Glutamatergic neuron (in vitro differentiated cells): ENCODE data around the gene CCL27. TPM values are rescaled to one million over a fixed set of nuclear protein-coding genes. Genes with fewer than 3 reads are reported as not detected.

ENCODE experiments used
- DNase-seq: peaks from one replicate; pipeline ENCODE4 v3.0.0; 2022
- H3K27ac Mint-ChIP-seq: one replicate; pipeline ENCODE4 v1.8.0; 2020; ENCODE audit warnings: mild to moderate bottlenecking, mixed read lengths, inconsistent platforms; ENCODE audit not compliant: unreplicated experiment
- H3K27me3 Mint-ChIP-seq: one replicate; pipeline ENCODE4 v1.8.0; 2020; ENCODE audit warnings: mild to moderate bottlenecking, moderate library complexity, mixed read lengths, inconsistent platforms; ENCODE audit not compliant: unreplicated experiment
- H3K36me3 Mint-ChIP-seq: one replicate; pipeline ENCODE4 v1.8.0; 2020; ENCODE audit warnings: mild to moderate bottlenecking, mixed read lengths, inconsistent platforms; ENCODE audit not compliant: unreplicated experiment
- H3K4me1 Mint-ChIP-seq: one replicate; pipeline ENCODE4 v1.8.0; 2020; ENCODE audit warnings: mild to moderate bottlenecking, low read depth, mixed read lengths, inconsistent platforms; ENCODE audit not compliant: unreplicated experiment
- H3K4me3 Mint-ChIP-seq: one replicate; pipeline ENCODE4 v1.8.0; 2020; ENCODE audit warnings: mild to moderate bottlenecking, mixed read lengths, inconsistent platforms; ENCODE audit not compliant: unreplicated experiment
- H3K9me3 Mint-ChIP-seq: one replicate; pipeline ENCODE4 v1.8.0; 2020; ENCODE audit warnings: mild to moderate bottlenecking, moderate library complexity, mixed read lengths, inconsistent platforms; ENCODE audit not compliant: unreplicated experiment
- long read RNA-seq: library from polyadenylated mRNA; unstranded; transcript quantifications from one replicate; pipeline ENCODE4 v2.0.0, GENCODE V29; 2020; ENCODE audit not compliant: unreplicated experiment
- total RNA-seq: library from RNA; stranded (reverse); fragmentation: NEBNext Ultra II Directional; extraction: Animal tissue kit (Norgen Biotek cat#: 25700); gene quantifications from one replicate; pipeline ENCODE4 v1.2.1, GENCODE V29; 2021; ENCODE audit not compliant: unreplicated experiment
- TF ChIP-seq, protein P1 (sequence below): fragments of 200-600 bp; sonication (generic); IDR thresholded peaks from one replicate; pipeline ENCODE4 v1.5.0; 2021; ENCODE audit not compliant: partially characterized antibody, unreplicated experiment

CCL27 gene, protein sequence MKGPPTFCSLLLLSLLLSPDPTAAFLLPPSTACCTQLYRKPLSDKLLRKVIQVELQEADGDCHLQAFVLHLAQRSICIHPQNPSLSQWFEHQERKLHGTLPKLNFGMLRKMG
- 1.7 TPM for total RNA-seq
- long read RNA-seq, result 0 reads

DNA sequence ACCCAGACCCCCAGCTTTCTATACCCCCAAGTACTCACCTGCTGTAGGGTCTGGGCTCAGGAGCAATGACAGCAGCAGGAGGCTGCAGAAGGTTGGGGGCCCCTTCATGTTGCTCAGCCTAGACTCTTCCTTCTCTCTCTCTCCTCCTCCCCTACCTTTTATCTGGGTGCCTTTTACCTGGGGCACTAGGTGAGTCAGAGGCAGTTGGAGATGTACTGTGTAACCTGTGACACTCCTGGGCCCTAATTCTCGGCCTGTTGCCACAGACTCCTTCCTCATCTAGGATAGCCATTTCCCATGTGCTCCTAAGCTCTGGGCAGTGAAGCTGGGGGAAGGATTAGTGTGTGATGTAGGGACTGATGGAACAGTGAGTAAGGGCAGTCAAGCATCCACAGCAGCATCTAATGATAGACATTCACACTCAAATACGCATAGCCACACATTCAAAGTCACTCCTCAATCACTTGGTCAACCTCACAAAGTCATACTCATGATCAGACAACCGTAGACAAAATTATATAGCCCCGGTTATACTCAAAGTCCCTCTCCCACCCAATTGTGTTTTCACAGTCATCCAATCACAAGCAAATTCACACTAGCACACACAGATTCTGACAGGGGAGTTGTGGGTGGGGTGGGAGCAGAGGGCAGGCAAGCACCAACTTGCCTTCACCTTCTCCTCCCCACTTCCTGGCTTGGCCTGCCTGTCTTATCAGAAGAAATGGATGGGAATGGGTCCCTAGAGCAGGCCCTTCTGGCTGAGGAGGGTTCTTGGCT lies at the start of gene CCL27:
TSS of gene CCL27 (minus strand) at position 132 of the 777 bp plus-strand sequence. CDS start at position 108, 24 bp downstream.
- Mint-ChIP-seq H3K4me1 (peaks cover 10% of the 10 kb centered on the region), H3K4me3 (no peak within 1 kb of the TSS), H3K27ac (no peak within 1 kb of the TSS), H3K36me3 (no peaks in the 10 kb centered on the region), H3K27me3 (peaks cover 7% of the 10 kb centered on the region), H3K9me3 (peaks cover 8% of the 10 kb centered on the region)
- TF ChIP-seq, protein P1, sequence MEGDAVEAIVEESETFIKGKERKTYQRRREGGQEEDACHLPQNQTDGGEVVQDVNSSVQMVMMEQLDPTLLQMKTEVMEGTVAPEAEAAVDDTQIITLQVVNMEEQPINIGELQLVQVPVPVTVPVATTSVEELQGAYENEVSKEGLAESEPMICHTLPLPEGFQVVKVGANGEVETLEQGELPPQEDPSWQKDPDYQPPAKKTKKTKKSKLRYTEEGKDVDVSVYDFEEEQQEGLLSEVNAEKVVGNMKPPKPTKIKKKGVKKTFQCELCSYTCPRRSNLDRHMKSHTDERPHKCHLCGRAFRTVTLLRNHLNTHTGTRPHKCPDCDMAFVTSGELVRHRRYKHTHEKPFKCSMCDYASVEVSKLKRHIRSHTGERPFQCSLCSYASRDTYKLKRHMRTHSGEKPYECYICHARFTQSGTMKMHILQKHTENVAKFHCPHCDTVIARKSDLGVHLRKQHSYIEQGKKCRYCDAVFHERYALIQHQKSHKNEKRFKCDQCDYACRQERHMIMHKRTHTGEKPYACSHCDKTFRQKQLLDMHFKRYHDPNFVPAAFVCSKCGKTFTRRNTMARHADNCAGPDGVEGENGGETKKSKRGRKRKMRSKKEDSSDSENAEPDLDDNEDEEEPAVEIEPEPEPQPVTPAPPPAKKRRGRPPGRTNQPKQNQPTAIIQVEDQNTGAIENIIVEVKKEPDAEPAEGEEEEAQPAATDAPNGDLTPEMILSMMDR, result no peak
- no peak for DNase-seq

DNA sequence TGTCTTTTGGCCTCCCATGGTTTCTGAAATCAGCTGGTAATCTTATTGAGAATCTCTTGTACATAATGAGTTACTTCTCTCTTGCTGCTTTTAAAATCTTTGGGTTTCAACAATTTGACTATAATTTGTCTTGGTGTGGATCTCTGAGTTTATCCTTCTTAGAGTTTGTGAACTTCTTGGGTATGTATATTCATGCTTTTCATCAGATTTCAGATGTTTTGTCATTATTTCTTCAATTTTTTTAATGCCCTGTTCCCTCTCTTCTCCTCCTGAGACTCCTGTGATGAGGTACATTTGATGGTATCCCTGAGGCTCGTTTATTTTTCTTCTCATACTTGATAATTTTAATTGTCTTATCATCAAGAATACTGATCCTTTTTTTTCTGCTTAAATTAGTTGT lies 49.7 kb upstream of the CCL27 start:
- Mint-ChIP-seq H3K4me1 (no peaks in the 10 kb centered on the region), H3K27ac (no peak overlapping the region)

DNA sequence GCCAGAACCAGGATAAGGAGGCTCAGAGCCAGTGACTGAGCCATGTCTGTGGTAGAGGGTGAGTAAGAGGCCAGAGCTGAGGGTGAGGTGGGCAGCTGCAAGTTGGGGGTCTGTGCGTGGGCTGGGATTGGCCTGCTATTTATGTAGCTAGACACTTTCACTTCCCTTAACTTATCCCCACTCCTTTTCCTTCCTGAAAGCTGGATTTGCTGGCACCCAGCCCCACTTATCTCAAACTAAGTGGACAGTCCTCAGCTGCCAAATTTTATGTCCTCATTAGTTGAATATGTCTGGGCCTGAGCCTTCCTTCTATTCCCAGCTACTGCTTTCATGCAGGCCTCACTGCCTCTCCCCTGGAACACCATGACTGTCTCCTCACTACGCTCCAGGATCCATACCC lies 47.6 kb upstream of the CCL27 start, which contains the start of gene CCL21:
TSS of gene CCL21 (minus strand) at position 114 of the 400 bp plus-strand sequence. CDS start at position 44, 70 bp downstream.
- H3K36me3 Mint-ChIP-seq, result no peaks in the 10 kb centered on the region
- H3K4me1 Mint-ChIP-seq, result no peaks in the 10 kb centered on the region
- TF ChIP-seq, protein P1, result no peak
- H3K4me3 Mint-ChIP-seq, result no peak within 1 kb of the TSS
- H3K27ac Mint-ChIP-seq, result peak within 1 kb of the TSS; percentile 16
- peaks cover 4% of the 10 kb centered on the region for H3K9me3 Mint-ChIP-seq
- no peak for DNase-seq
- H3K27me3 Mint-ChIP-seq, result no peaks in the 10 kb centered on the region

More for the DNA sequence above, 49.7 kb upstream of the CCL27 start:
- DNase-seq, result no peak
- H3K4me3 Mint-ChIP-seq, result no peak overlapping the region
- peaks cover 3% of the 10 kb centered on the region for H3K9me3 Mint-ChIP-seq
- TF ChIP-seq, protein P1, result no peak
- no peaks in the 10 kb centered on the region for H3K36me3 Mint-ChIP-seq
- H3K27me3 Mint-ChIP-seq, result peaks cover 3% of the 10 kb centered on the region

DNA sequence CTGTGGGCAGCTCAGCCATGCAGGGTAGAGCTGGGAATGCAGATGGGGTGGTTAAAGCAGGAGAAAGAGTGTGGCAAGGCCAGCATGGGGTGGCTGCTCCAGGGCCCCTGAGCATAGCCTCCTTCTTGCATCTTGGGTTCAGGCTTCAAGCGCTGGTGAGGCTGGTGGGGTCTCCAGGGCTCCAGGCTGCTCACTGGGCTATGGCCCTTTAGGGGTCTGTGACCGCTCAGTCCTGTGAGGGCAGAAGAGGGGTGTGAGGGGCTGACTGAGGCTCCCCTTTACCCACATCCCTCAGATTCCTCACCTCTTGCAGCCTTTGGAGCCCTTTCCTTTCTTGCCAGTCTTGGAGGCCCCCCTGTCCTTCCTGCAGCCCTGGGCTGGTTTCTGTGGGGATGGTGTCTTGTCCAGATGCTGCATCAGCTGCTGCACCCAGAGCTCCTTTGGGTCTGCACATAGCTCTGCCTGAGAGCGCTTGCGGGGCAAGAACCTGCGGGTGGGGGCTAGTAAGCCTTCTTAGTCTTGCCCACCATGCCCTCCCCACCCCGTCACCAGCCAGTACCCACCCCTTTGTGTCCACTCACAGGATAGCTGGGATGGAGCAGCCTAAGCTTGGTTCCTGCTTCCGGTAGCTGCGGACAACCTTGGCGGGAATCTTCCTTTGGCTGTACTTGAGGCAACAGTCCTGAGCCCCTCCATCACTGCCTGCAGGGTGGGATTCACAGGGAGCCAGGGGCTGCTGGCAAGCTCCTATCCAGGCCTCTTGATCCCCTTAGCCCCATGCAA lies 46.9 kb upstream of the CCL27 start:
- H3K4me3 Mint-ChIP-seq, result no peak overlapping the region
- no peak overlapping the region for H3K27ac Mint-ChIP-seq
- H3K4me1 Mint-ChIP-seq, result no peaks in the 10 kb centered on the region
- H3K36me3 Mint-ChIP-seq, result no peaks in the 10 kb centered on the region
- peaks cover 4% of the 10 kb centered on the region for H3K9me3 Mint-ChIP-seq
- no peak for DNase-seq
- H3K27me3 Mint-ChIP-seq, result no peaks in the 10 kb centered on the region
- TF ChIP-seq, protein P1, result no peak
